Kidney (tissue), 14 donors: Measurements from ENCODE around the gene JARID2. TPM values are rescaled to one million over a fixed set of nuclear protein-coding genes. Genes with fewer than 3 reads are reported as not detected.

ENCODE experiments used
- DNase-seq, 5 donors: peaks; one replicate each; pipeline ENCODE4 v3.0.0-alpha.2; 2013 to 2020
- FAIRE-seq: peaks from 2 replicates; lab custom pipeline; 2012; peaks lifted over from hg19 to GRCh38; lab: Jason Lieb, UNC
- H3K27ac ChIP-seq, 2 donors: one replicate each; pipeline ENCODE4 v1.7.0; 2013; ENCODE audit warnings: low read depth in 2 of 2, low read length in 2 of 2, inconsistent platforms in 1 of 2
- H3K27me3 ChIP-seq: one replicate; pipeline ENCODE4 v1.7.1; 2013; ENCODE audit warnings: low read length, inconsistent platforms; ENCODE audit not compliant: control insufficient read depth, insufficient read depth
- H3K36me3 ChIP-seq, 3 donors: one replicate each; pipeline versions ENCODE4 v1.7.0 to v1.7.1; 2013; ENCODE audit warnings: low read length in 3 of 3, control low read depth in 1 of 3, inconsistent platforms in 1 of 3; ENCODE audit not compliant: insufficient read depth in 3 of 3, control insufficient read depth in 2 of 3
- H3K4me1 ChIP-seq, 3 donors: one replicate each; pipeline versions ENCODE4 v1.7.0 to v1.7.1; 2013; ENCODE audit warnings: low read length in 3 of 3, inconsistent platforms in 1 of 3, low read depth in 1 of 3; ENCODE audit not compliant: control insufficient read depth in 2 of 3, insufficient read depth in 2 of 3
- H3K4me3 ChIP-seq, 3 donors: one replicate each; pipeline versions ENCODE4 v1.7.0 to v1.8.1; 2013; ENCODE audit warnings: low read length in 3 of 3, control low read depth in 1 of 3, inconsistent platforms in 1 of 3
- H3K9ac ChIP-seq, 3 donors: one replicate each; pipeline versions ENCODE4 v1.7.0 to v1.7.1; 2013; ENCODE audit warnings: low read length in 3 of 3, control low read depth in 1 of 3, inconsistent platforms in 1 of 3
- H3K9me3 ChIP-seq, 3 donors: one replicate each; pipeline versions ENCODE4 v1.7.0 to v1.7.1; 2013; ENCODE audit warnings: low read length in 3 of 3, control low read depth in 1 of 3, inconsistent platforms in 1 of 3; ENCODE audit not compliant: control insufficient read depth in 2 of 3, insufficient read depth in 1 of 3
- intact Hi-C: fragments of 100-400 bp; cut with DNase I; formaldehyde crosslinking; loops from one replicate; pipeline ENCODE4 v1.11.1; 2022
- polyA plus RNA-seq: library from polyadenylated mRNA; stranded (reverse); fragments of 350-450 nt; fragmentation: Illumina TruSeq; extraction: RNeasy Lipid Tissue Mini Kit (QIAGEN cat#74804); gene quantifications from one replicate; pipeline ENCODE4 v1.2.3, GENCODE V29; 2014; ENCODE audit warnings: low read depth, low replicate concordance; ENCODE audit not compliant: insufficient read depth
- total RNA-seq: library from RNA; stranded (reverse); fragmentation: NEBNext Ultra II Directional; extraction: Animal tissue kit (Norgen Biotek cat#: 25700); gene quantifications from one replicate; pipeline ENCODE4 v1.2.1, GENCODE V29; 2021
- TF ChIP-seq, protein P1 (sequence below): IDR thresholded peaks from 3 replicates; pipeline ENCODE4 v1.5.1; 2012; ENCODE audit warnings: mild to moderate bottlenecking, moderate library complexity, borderline replicate concordance; ENCODE audit not compliant: insufficient read depth; ENCODE audit errors: extremely low read depth
- donor health status: control.
- donor health status: control.
- donor health status: control.
- donor health status: control.
- donor health status: control.
- donor health status: DM: yes; HTN: yes; CAD: no.
- donor health status: Normal renal cell carcinoma (clear cell type).

JARID2 gene
- total and polyA plus RNA-seq, 2 donors from 2014 or later: 1.8 to 12.3 TPM

DNA sequence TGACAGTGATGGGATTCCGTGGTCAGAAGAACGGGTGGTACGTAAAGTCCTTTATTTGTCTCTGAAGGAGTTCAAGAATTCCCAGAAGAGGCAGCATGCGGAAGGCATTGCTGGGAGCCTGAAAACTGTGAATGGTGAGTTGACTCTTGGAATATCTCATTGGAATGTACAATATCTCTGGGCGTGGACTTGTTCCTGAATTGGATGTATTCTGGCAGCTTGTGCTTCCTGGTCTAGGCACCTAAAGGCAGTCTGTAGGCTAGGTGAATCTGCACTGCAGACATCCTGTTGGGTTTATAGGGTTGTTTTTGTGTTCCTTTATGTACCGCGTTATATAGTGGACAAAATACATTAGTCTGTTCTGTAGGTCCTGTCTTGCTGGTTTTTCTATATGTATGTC lies 128.2 kb downstream of the JARID2 start:
- FAIRE-seq (no peak), DNase-seq (no peak)
- H3K27ac ChIP-seq: no peak overlapping the region
- TF ChIP-seq, protein P1, sequence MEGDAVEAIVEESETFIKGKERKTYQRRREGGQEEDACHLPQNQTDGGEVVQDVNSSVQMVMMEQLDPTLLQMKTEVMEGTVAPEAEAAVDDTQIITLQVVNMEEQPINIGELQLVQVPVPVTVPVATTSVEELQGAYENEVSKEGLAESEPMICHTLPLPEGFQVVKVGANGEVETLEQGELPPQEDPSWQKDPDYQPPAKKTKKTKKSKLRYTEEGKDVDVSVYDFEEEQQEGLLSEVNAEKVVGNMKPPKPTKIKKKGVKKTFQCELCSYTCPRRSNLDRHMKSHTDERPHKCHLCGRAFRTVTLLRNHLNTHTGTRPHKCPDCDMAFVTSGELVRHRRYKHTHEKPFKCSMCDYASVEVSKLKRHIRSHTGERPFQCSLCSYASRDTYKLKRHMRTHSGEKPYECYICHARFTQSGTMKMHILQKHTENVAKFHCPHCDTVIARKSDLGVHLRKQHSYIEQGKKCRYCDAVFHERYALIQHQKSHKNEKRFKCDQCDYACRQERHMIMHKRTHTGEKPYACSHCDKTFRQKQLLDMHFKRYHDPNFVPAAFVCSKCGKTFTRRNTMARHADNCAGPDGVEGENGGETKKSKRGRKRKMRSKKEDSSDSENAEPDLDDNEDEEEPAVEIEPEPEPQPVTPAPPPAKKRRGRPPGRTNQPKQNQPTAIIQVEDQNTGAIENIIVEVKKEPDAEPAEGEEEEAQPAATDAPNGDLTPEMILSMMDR: no peak
- peaks cover 0 to 6% (median 0%) of the 10 kb centered on the region in 3 donors for H3K4me1 ChIP-seq
- H3K9ac ChIP-seq: no peak overlapping the region
- peaks cover 0 to 2% (median 0%) of the 10 kb centered on the region in 3 donors for H3K36me3 ChIP-seq
- H3K27me3 ChIP-seq: no peaks in the 10 kb centered on the region
- H3K9me3 ChIP-seq: no peaks in the 10 kb centered on the region
- H3K4me3 ChIP-seq: no peak overlapping the region
- intact Hi-C loops: no loop called here

DNA sequence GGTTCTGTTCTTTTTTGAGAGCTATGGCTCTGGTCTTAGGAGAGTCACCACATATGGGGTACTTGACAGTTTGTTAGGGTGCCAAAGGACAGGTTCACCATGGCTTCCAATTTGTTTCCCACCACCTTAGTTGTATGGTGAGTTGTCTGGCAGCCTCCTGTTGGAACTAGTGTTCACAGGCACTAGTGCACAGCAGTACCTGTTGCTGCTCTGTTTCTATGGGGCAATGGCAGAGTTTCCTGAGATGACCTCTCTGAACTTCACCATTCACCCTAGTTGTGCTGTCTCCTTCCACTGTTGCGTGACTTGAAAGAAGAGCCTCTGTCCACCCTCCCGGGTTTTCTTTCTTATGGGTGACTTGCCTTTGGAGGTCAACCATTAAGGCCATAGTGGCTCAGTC lies 129.1 kb downstream of the JARID2 start:
- FAIRE-seq: no peak
- peaks cover 0 to 2% (median 0%) of the 10 kb centered on the region in 3 donors for H3K36me3 ChIP-seq
- no peaks in the 10 kb centered on the region for H3K27me3 ChIP-seq
- intact Hi-C loops: no loop called here
- H3K27ac ChIP-seq: no peak overlapping the region
- peaks cover 0 to 6% (median 0%) of the 10 kb centered on the region in 3 donors for H3K4me1 ChIP-seq
- TF ChIP-seq, protein P1: no peak
- H3K4me3 ChIP-seq: no peak overlapping the region
- H3K9ac ChIP-seq: no peak overlapping the region
- DNase-seq: no peak
- H3K9me3 ChIP-seq: no peaks in the 10 kb centered on the region

- TF ChIP-seq, protein P1: no peak
- FAIRE-seq: no peak
Measured at GRCh38 chr6:15375638-15376290, 129.9 kb downstream of the JARID2 start.

More at GRCh38 chr6:15375638-15376290, 129.9 kb downstream of the JARID2 start:
- Histone ChIP-seq H3K36me3 (peaks cover 0 to 2% (median 0%) of the 10 kb centered on the region in 3 donors), H3K9ac (no peak overlapping the region), H3K4me1 (peaks cover 0 to 6% (median 0%) of the 10 kb centered on the region in 3 donors), H3K4me3 (no peak overlapping the region), H3K27ac (no peak overlapping the region), H3K9me3 (no peaks in the 10 kb centered on the region), H3K27me3 (no peaks in the 10 kb centered on the region)
- DNase-seq: no peak
- intact Hi-C loops: no loop called here
